Measurements from ENCODE around the gene GSE1.

GSE1 gene

DNA sequence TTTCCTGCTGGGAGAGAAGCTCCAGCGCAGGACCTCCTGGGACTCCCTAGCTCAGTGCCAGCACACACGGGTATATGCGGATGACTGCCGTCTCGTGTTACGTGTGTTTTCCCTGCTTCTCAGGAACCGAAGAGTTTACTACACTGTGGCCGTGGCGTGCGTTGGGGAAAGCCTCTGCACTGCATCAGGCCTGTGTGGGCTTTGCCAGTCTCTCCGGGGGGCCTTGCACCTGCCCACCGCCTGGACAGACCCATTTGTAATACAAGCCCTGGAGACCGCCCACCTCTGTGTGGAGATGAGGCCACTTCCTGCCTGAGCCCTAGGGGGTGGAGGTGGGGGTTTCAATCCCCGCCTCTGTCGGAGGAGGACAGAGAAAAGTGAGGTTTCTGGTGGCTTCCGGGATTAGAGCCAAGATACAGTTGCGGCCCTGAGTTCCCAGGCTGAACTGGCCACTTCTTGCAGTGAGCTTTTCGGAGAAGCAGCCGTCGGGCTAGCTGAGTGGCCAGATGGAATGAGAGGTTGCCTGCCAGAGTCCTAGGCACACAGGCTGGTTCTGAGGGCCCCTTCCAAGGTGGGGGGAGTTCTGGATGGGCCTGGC, 43.4 kb upstream of the GSE1 start (continued):
- TF ChIP-seq ZNF280D (tag by site-specific recombination; IDR thresholded peaks at IDR 0.05) (no peak), ZXDB (tag by site-specific recombination; IDR thresholded peaks at IDR 0.05) (peak; percentile 78), ZNF433 (tag by site-specific recombination; IDR thresholded peaks at IDR 0.05; ENCODE audit: low read depth) (no peak), ZNF391 (tag by site-specific recombination; IDR thresholded peaks at IDR 0.05; ENCODE audit: borderline replicate concordance, low read depth) (no peak), REST (tag by site-specific recombination; IDR thresholded peaks at IDR 0.05) (no peak), SP2 (tag by site-specific recombination; IDR thresholded peaks at IDR 0.05) (peak; percentile 75), INSM2 (tag by site-specific recombination; IDR thresholded peaks at IDR 0.05) (no peak), TSHZ1 (tag by site-specific recombination; IDR thresholded peaks at IDR 0.05; ENCODE audit: borderline replicate concordance) (no peak), ZNF426 (tag by site-specific recombination; IDR thresholded peaks at IDR 0.05) (no peak), ZNF155 (tag by site-specific recombination; IDR thresholded peaks at IDR 0.05) (no peak), ZNF169 (tag by site-specific recombination; IDR thresholded peaks at IDR 0.05) (no peak), ZNF19 (tag by site-specific recombination; IDR thresholded peaks at IDR 0.05; ENCODE audit: low read depth) (no peak), ZNF211 (tag by site-specific recombination; IDR thresholded peaks at IDR 0.05; ENCODE audit: low read depth) (no peak), ZNF37A (tag by site-specific recombination; IDR thresholded peaks at IDR 0.05) (no peak), ZNF174 (tag by site-specific recombination; IDR thresholded peaks at IDR 0.05) (no peak), ZNF335 (tag by site-specific recombination; conservative IDR thresholded peaks at IDR 0.05) (peak; percentile 82)
- TF ChIP-seq, protein P1, sequence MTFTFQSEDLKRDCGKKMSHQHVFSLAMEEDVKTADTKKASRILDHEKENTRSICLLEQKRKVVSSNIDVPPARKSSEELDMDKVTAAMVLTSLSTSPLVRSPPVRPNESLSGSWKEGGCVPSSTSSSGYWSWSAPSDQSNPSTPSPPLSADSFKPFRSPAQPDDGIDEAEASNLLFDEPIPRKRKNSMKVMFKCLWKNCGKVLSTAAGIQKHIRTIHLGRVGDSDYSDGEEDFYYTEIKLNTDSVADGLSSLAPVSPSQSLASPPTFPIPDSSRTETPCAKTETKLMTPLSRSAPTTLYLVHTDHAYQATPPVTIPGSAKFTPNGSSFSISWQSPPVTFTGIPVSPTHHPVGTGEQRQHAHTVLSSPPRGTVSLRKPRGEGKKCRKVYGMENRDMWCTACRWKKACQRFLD (tag by site-specific recombination; IDR thresholded peaks at IDR 0.05), result no peak
- TF ChIP-seq, protein P2, sequence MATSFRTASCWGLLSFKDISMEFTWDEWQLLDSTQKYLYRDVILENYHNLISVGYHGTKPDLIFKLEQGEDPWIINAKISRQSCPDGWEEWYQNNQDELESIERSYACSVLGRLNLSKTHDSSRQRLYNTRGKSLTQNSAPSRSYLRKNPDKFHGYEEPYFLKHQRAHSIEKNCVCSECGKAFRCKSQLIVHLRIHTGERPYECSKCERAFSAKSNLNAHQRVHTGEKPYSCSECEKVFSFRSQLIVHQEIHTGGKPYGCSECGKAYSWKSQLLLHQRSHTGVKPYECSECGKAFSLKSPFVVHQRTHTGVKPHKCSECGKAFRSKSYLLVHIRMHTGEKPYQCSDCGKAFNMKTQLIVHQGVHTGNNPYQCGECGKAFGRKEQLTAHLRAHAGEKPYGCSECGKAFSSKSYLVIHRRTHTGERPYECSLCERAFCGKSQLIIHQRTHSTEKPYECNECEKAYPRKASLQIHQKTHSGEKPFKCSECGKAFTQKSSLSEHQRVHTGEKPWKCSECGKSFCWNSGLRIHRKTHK (tag by site-specific recombination; IDR thresholded peaks at IDR 0.05), result peak; percentile 100
